Karpas-422 (cell line): ENCODE data around the gene COL4A2. TPM values are rescaled to one million over a fixed set of nuclear protein-coding genes. Genes with fewer than 3 reads are reported as not detected.

ENCODE experiments used
- DNase-seq: peaks from one replicate; pipeline ENCODE4 v3.0.0-alpha.2; 2015
- H2AFZ ChIP-seq: fragments of 200-600 bp; sonication (generic); 2 replicates; pipeline ENCODE4 v1.6.1; 2014; ENCODE audit warnings: antibody characterized with exemption, low read length, mixed read lengths
- H3K27ac ChIP-seq: fragments of 200-600 bp; sonication (generic); 2 replicates; pipeline ENCODE4 v1.5.1; 2014; ENCODE audit warnings: mild to moderate bottlenecking, low read length, moderate library complexity
- H3K27me3 ChIP-seq: fragments of 200-600 bp; sonication (generic); 2 replicates; pipeline ENCODE4 v1.6.1; 2014; ENCODE audit warnings: low read length, mixed read lengths
- H3K36me3 ChIP-seq: fragments of 200-600 bp; sonication (generic); 2 replicates; pipeline ENCODE4 v1.6.1; 2014; ENCODE audit warnings: low read length, mixed read lengths; ENCODE audit not compliant: insufficient read depth
- H3K4me1 ChIP-seq: fragments of 200-600 bp; sonication (generic); 2 replicates; pipeline ENCODE4 v1.6.1; 2014; ENCODE audit warnings: mild to moderate bottlenecking, low read length, mixed read lengths
- H3K4me2 ChIP-seq: fragments of 200-600 bp; sonication (generic); 2 replicates; pipeline ENCODE4 v1.6.1; 2014; ENCODE audit warnings: low read length, low read depth, mild to moderate bottlenecking; ENCODE audit not compliant: poor library complexity, severe bottlenecking
- H3K4me3 ChIP-seq: fragments of 200-600 bp; sonication (generic); 2 replicates; pipeline ENCODE4 v1.5.1; 2014; ENCODE audit warnings: mild to moderate bottlenecking, antibody characterized with exemption, low read length, mixed read lengths
- H3K79me2 ChIP-seq: fragments of 200-600 bp; sonication (generic); 2 replicates; pipeline ENCODE4 v1.6.1; 2014; ENCODE audit warnings: mild to moderate bottlenecking, low read length, mixed read lengths
- H3K9ac ChIP-seq: fragments of 200-600 bp; sonication (generic); 2 replicates; pipeline ENCODE4 v1.6.0; 2014; ENCODE audit warnings: low read length
- H3K9me2 ChIP-seq: fragments of 200-600 bp; sonication (generic), shearing (Covaris generic); replicated peaks from 2 replicates; pipeline ENCODE4 v1.6.0; 2014; ENCODE audit warnings: mild to moderate bottlenecking, low read length, moderate library complexity; ENCODE audit not compliant: insufficient read depth
- H3K9me3 ChIP-seq: fragments of 300-700, 200-600 bp; sonication (generic); 2 replicates; pipeline ENCODE4 v1.6.1; 2014; ENCODE audit warnings: low read length, mixed read lengths
- H4K20me1 ChIP-seq: fragments of 200-600 bp; sonication (generic); 2 replicates; pipeline ENCODE4 v1.6.1; 2014; ENCODE audit warnings: mild to moderate bottlenecking, antibody characterized with exemption, low read length, low read depth; ENCODE audit not compliant: insufficient read depth
- total RNA-seq: library from RNA; depleted of rRNA; stranded (reverse); fragments of >200 nt; shearing (Covaris generic); gene quantifications from 2 replicates; pipeline ENCODE4 v1.2.3, GENCODE V29; 2014; ENCODE audit warnings: low replicate concordance

The COL4A2 gene
- total RNA-seq, 1 experiment from 2014 or later = not detected

- Histone ChIP-seq H3K4me2 (no peak overlapping the region), H3K79me2 (no peaks in the 10 kb centered on the region), H3K9me2 (no peaks in the 10 kb centered on the region), H3K4me3 (no peak overlapping the region), H3K4me1 (no peaks in the 10 kb centered on the region), H3K36me3 (no peaks in the 10 kb centered on the region), H3K27me3 (no peaks in the 10 kb centered on the region), H3K9ac (no peak overlapping the region), H3K27ac (no peak overlapping the region), H2AFZ (no peak overlapping the region), H4K20me1 (no peaks in the 10 kb centered on the region), H3K9me3 (no peaks in the 10 kb centered on the region)
- DNase-seq = no peak
Measured at GRCh38 chr13:110336108-110336507, 29.0 kb downstream of the COL4A2 start.

- no peaks in the 10 kb centered on the region for H3K9me2 ChIP-seq
- no peak overlapping the region for H2AFZ ChIP-seq
- H3K4me2 ChIP-seq = no peak overlapping the region
- DNase-seq = no peak
- no peak overlapping the region for H3K9ac ChIP-seq
- H3K36me3 ChIP-seq = no peaks in the 10 kb centered on the region
- no peak overlapping the region for H3K4me3 ChIP-seq
- no peaks in the 10 kb centered on the region for H3K27me3 ChIP-seq
- no peaks in the 10 kb centered on the region for H4K20me1 ChIP-seq
- no peaks in the 10 kb centered on the region for H3K79me2 ChIP-seq
- H3K9me3 ChIP-seq = no peaks in the 10 kb centered on the region
- no peak overlapping the region for H3K27ac ChIP-seq
- no peaks in the 10 kb centered on the region for H3K4me1 ChIP-seq
Measured at GRCh38 chr13:110336681-110337080, 29.6 kb downstream of the COL4A2 start.

- no peaks in the 10 kb centered on the region for H4K20me1 ChIP-seq
- H2AFZ ChIP-seq = no peak overlapping the region
- no peaks in the 10 kb centered on the region for H3K27me3 ChIP-seq
Measured at GRCh38 chr13:110337247-110337646, 30.2 kb downstream of the COL4A2 start.

GRCh38 chr13:110338441-110339101 lies 31.5 kb downstream of the COL4A2 start:
- Histone ChIP-seq H3K27ac (no peak overlapping the region), H3K4me1 (no peaks in the 10 kb centered on the region), H3K9me2 (no peaks in the 10 kb centered on the region), H3K36me3 (no peaks in the 10 kb centered on the region), H3K9me3 (no peaks in the 10 kb centered on the region), H3K27me3 (no peaks in the 10 kb centered on the region), H3K9ac (no peak overlapping the region), H3K4me3 (no peak overlapping the region), H2AFZ (no peak overlapping the region), H4K20me1 (no peaks in the 10 kb centered on the region), H3K4me2 (no peak overlapping the region), H3K79me2 (no peaks in the 10 kb centered on the region)
- no peak for DNase-seq

More at GRCh38 chr13:110337247-110337646, 30.2 kb downstream of the COL4A2 start:
- no peak for DNase-seq
- Histone ChIP-seq H3K36me3 (no peaks in the 10 kb centered on the region), H3K9me2 (no peaks in the 10 kb centered on the region), H3K4me1 (no peaks in the 10 kb centered on the region), H3K79me2 (no peaks in the 10 kb centered on the region), H3K27ac (no peak overlapping the region), H3K9ac (no peak overlapping the region), H3K4me3 (no peak overlapping the region), H3K4me2 (no peak overlapping the region), H3K9me3 (no peaks in the 10 kb centered on the region)

- Histone ChIP-seq H3K27ac (no peak overlapping the region), H3K4me3 (no peak overlapping the region), H3K79me2 (no peaks in the 10 kb centered on the region), H3K36me3 (no peaks in the 10 kb centered on the region), H3K4me1 (no peaks in the 10 kb centered on the region), H3K9ac (no peak overlapping the region), H3K4me2 (no peak overlapping the region), H3K9me3 (no peaks in the 10 kb centered on the region), H4K20me1 (no peaks in the 10 kb centered on the region), H3K27me3 (no peaks in the 10 kb centered on the region), H3K9me2 (no peaks in the 10 kb centered on the region), H2AFZ (no peak overlapping the region)
- DNase-seq = no peak
Measured at GRCh38 chr13:110339263-110339662, 32.2 kb downstream of the COL4A2 start.

- Histone ChIP-seq H3K9ac (no peak overlapping the region), H2AFZ (no peak overlapping the region), H3K36me3 (no peaks in the 10 kb centered on the region), H3K9me2 (no peaks in the 10 kb centered on the region), H4K20me1 (no peaks in the 10 kb centered on the region), H3K79me2 (no peaks in the 10 kb centered on the region), H3K4me1 (no peaks in the 10 kb centered on the region), H3K9me3 (no peaks in the 10 kb centered on the region), H3K27me3 (no peaks in the 10 kb centered on the region), H3K4me2 (no peak overlapping the region), H3K27ac (no peak overlapping the region), H3K4me3 (no peak overlapping the region)
- no peak for DNase-seq
Measured at GRCh38 chr13:110339975-110340550, 33.0 kb downstream of the COL4A2 start.

- Histone ChIP-seq H2AFZ (no peak overlapping the region), H3K4me3 (no peak overlapping the region), H3K4me1 (no peaks in the 10 kb centered on the region), H3K9ac (no peak overlapping the region), H4K20me1 (no peaks in the 10 kb centered on the region), H3K79me2 (no peaks in the 10 kb centered on the region), H3K27ac (no peak overlapping the region), H3K4me2 (no peak overlapping the region), H3K27me3 (no peaks in the 10 kb centered on the region), H3K9me3 (no peaks in the 10 kb centered on the region), H3K36me3 (no peaks in the 10 kb centered on the region), H3K9me2 (no peaks in the 10 kb centered on the region)
- no peak for DNase-seq
Measured at GRCh38 chr13:110340812-110341444, 33.8 kb downstream of the COL4A2 start.

GRCh38 chr13:110341445-110342244 lies 34.6 kb downstream of the COL4A2 start:
- no peaks in the 10 kb centered on the region for H3K27me3 ChIP-seq
- H2AFZ ChIP-seq = no peak overlapping the region

More at GRCh38 chr13:110341445-110342244, 34.6 kb downstream of the COL4A2 start:
- Histone ChIP-seq H3K4me1 (no peaks in the 10 kb centered on the region), H3K9ac (no peak overlapping the region), H3K27ac (no peak overlapping the region), H4K20me1 (no peaks in the 10 kb centered on the region), H3K9me2 (no peaks in the 10 kb centered on the region), H3K9me3 (no peaks in the 10 kb centered on the region), H3K36me3 (no peaks in the 10 kb centered on the region), H3K4me3 (no peak overlapping the region), H3K4me2 (no peak overlapping the region), H3K79me2 (no peaks in the 10 kb centered on the region)
- no peak for DNase-seq
